OCI-LY7 (cell line): ENCODE data around the gene KRTAP10-10. TPM values are rescaled to one million over a fixed set of nuclear protein-coding genes. Genes with fewer than 3 reads are reported as not detected.
"Not testable (repeated sequence)": the region's sequence is repeated elsewhere in the genome, so short reads cannot be mapped to it uniquely, and the experiment has no call there.

ENCODE experiments used
- BruUV-seq: library from RNA; stranded (reverse); fragments of 400-500 nt; replicated peaks from 2 replicates; lab custom pipeline; 2021; lab: Mats Ljungman, UMichigan
- CTCF ChIA-PET: fragments of 300-600 bp; sonication (Branson Sonifier 250); formaldehyde crosslinking; loops from one replicate; lab custom pipeline; 2022; ENCODE audit warnings: antibody characterized with exemption; ENCODE audit not compliant: unreplicated experiment; lab: Charles Lee
- POLR2A ChIA-PET: fragments of 300-600 bp; sonication (Branson Sonifier 250); formaldehyde crosslinking; loops from one replicate; lab custom pipeline; 2022; ENCODE audit warnings: antibody characterized with exemption; lab: Charles Lee
- DNase-seq: peaks from one replicate; pipeline ENCODE4 v3.0.0-alpha.2; 2015; ENCODE audit warnings: low spot score
- H2AFZ ChIP-seq: fragments of 200-600 bp; sonication (generic), shearing (Covaris generic); 2 replicates; pipeline ENCODE4 v1.6.1; 2014; ENCODE audit warnings: mild to moderate bottlenecking, antibody characterized with exemption, low read length, moderate library complexity
- H3K27ac ChIP-seq: fragments of 200-600 bp; sonication (generic); 2 replicates; pipeline ENCODE4 v1.5.1; 2014; ENCODE audit warnings: mixed run types, low read depth, mild to moderate bottlenecking, moderate library complexity, low read length, inconsistent platforms; ENCODE audit not compliant: poor library complexity, severe bottlenecking
- H3K36me3 ChIP-seq: fragments of 200-600 bp; sonication (generic); 2 replicates; pipeline ENCODE4 v1.6.1; 2014; ENCODE audit warnings: mild to moderate bottlenecking, antibody characterized with exemption, low read length, moderate library complexity, mixed read lengths; ENCODE audit not compliant: insufficient read depth
- H3K4me1 ChIP-seq: fragments of 200-600 bp; sonication (generic); 2 replicates; pipeline ENCODE4 v1.5.1; 2014; ENCODE audit warnings: mild to moderate bottlenecking, low read length; ENCODE audit not compliant: insufficient read depth, poor library complexity, severe bottlenecking
- H3K4me2 ChIP-seq: fragments of 200-600 bp; sonication (generic); 2 replicates; pipeline ENCODE4 v1.6.1; 2014; ENCODE audit warnings: mild to moderate bottlenecking, low read length
- H3K4me3 ChIP-seq: fragments of 200-600 bp; sonication (generic); 2 replicates; pipeline ENCODE4 v1.5.1; 2014; ENCODE audit warnings: mild to moderate bottlenecking, low read depth, low read length; ENCODE audit not compliant: poor library complexity, severe bottlenecking
- H3K79me2 ChIP-seq: fragments of 200-600 bp; sonication (generic); 2 replicates; pipeline ENCODE4 v1.6.1; 2016; ENCODE audit warnings: low read depth, mild to moderate bottlenecking, low read length, moderate library complexity, mixed read lengths; ENCODE audit not compliant: insufficient read depth
- H3K9me2 ChIP-seq: fragments of 200-600 bp; sonication (generic); 2 replicates; pipeline ENCODE4 v1.6.1; 2016; ENCODE audit warnings: mild to moderate bottlenecking, low read length, mixed read lengths; ENCODE audit not compliant: insufficient read depth
- H3K9me3 ChIP-seq: fragments of 200-600 bp; sonication (generic); 2 replicates; pipeline ENCODE4 v1.6.1; 2014; ENCODE audit warnings: mild to moderate bottlenecking, mixed run types, low read length, mixed read lengths
- H4K20me1 ChIP-seq: fragments of 200-600 bp; sonication (generic); 2 replicates; pipeline ENCODE4 v1.6.1; 2014; ENCODE audit warnings: mild to moderate bottlenecking, antibody characterized with exemption, low read length, moderate library complexity, mixed read lengths; ENCODE audit not compliant: insufficient read depth
- CTCF ChIP-seq: fragments of 200-600 bp; sonication (generic); conservative IDR thresholded peaks from 2 replicates; pipeline ENCODE4 v1.5.1; 2014; ENCODE audit warnings: mild to moderate bottlenecking, antibody characterized with exemption, low read length, moderate library complexity, mixed read lengths
- EZH2phosphoT487 ChIP-seq: fragments of 200-600 bp; sonication (generic); IDR thresholded peaks from 2 replicates; pipeline ENCODE4 v1.6.1; 2018; ENCODE audit warnings: low read depth, borderline replicate concordance, mild to moderate bottlenecking, mixed run types, antibody characterized with exemption, low read length, moderate library complexity, mixed read lengths
- intact Hi-C: fragments of 100-400 bp; cut with micrococcal nuclease; formaldehyde crosslinking; loops from one replicate; pipeline ENCODE4 v1.10.0; 2022; ENCODE audit not compliant: unreplicated experiment
- total RNA-seq, 2 experiments: library from RNA; depleted of rRNA in 1 of 2; stranded (reverse); fragments of >200 nt in 1 of 2; shearing (Covaris generic) in 1 of 2; gene quantifications; 2 replicates each; pipeline ENCODE4 v1.2.3, GENCODE V29; 2014 to 2022

KRTAP10-10 gene
- total RNA-seq, 2 experiments from 2014 or later = not detected

GRCh38 chr21:44682580-44683151 lies 45.5 kb downstream of the KRTAP10-10 start:
- TF ChIP-seq CTCF = no peak
- no peak for TF ChIP-seq EZH2phosphoT487

GRCh38 chr21:44684077-44684476 lies 46.9 kb downstream of the KRTAP10-10 start:
- intact Hi-C loops = no loop called here
- no peak overlapping the region for H3K27ac ChIP-seq
- H3K9me3 ChIP-seq = no peaks in the 10 kb centered on the region
- DNase-seq = no peak
- no peak overlapping the region for H3K4me2 ChIP-seq
- CTCF ChIA-PET = no interaction called here
- no peaks in the 10 kb centered on the region for H3K36me3 ChIP-seq
- H3K9me2 ChIP-seq = no peaks in the 10 kb centered on the region
- POLR2A ChIA-PET = no interaction called here
- no peak overlapping the region for H3K4me3 ChIP-seq
- TF ChIP-seq CTCF = no peak
- no peak for TF ChIP-seq EZH2phosphoT487
- H3K4me1 ChIP-seq = no peaks in the 10 kb centered on the region
- H3K79me2 ChIP-seq = no peaks in the 10 kb centered on the region
- H4K20me1 ChIP-seq = no peaks in the 10 kb centered on the region
- no TSS peak for BruUV-seq
- H2AFZ ChIP-seq = no peak overlapping the region

More at GRCh38 chr21:44682580-44683151, 45.5 kb downstream of the KRTAP10-10 start:
- Histone ChIP-seq H3K4me1 (no peaks in the 10 kb centered on the region), H3K79me2 (no peaks in the 10 kb centered on the region), H3K27ac (no peak overlapping the region), H3K36me3 (no peaks in the 10 kb centered on the region), H3K4me2 (no peak overlapping the region), H3K9me3 (no peaks in the 10 kb centered on the region), H4K20me1 (no peaks in the 10 kb centered on the region), H3K9me2 (no peaks in the 10 kb centered on the region), H2AFZ (no peak overlapping the region), H3K4me3 (no peak overlapping the region)
- no peak for DNase-seq
- BruUV-seq = no TSS peak
- intact Hi-C loops = no loop called here
- ChIA-PET CTCF (no interaction called here), POLR2A (no interaction called here)

- Histone ChIP-seq H3K36me3 (no peaks in the 10 kb centered on the region), H4K20me1 (no peaks in the 10 kb centered on the region), H3K9me3 (no peaks in the 10 kb centered on the region), H3K9me2 (no peaks in the 10 kb centered on the region), H3K27ac (no peak overlapping the region), H3K4me1 (no peaks in the 10 kb centered on the region), H3K4me2 (no peak overlapping the region), H3K4me3 (no peak overlapping the region), H2AFZ (no peak overlapping the region), H3K79me2 (no peaks in the 10 kb centered on the region)
- no peak for DNase-seq
- ChIA-PET POLR2A (no interaction called here), CTCF (no interaction called here)
- BruUV-seq = no TSS peak
- TF ChIP-seq CTCF (no peak), EZH2phosphoT487 (no peak)
- intact Hi-C loops = no loop called here
Measured at GRCh38 chr21:44684483-44684882, 47.3 kb downstream of the KRTAP10-10 start.

- POLR2A ChIA-PET, DNase-seq, H3K4me1 ChIP-seq, H3K4me2 ChIP-seq, CTCF ChIA-PET, intact Hi-C loops, BruUV-seq, H3K79me2 ChIP-seq, H3K36me3 ChIP-seq, H3K27ac ChIP-seq, H3K4me3 ChIP-seq, H3K9me3 ChIP-seq, H4K20me1 ChIP-seq, H3K9me2 ChIP-seq, H2AFZ ChIP-seq: not testable (repeated sequence)
Measured at GRCh38 chr21:44685050-44685449, 47.9 kb downstream of the KRTAP10-10 start.
